H1 (cell line): ENCODE results near the gene ZNF423. TPM values are rescaled to one million over a fixed set of nuclear protein-coding genes. Genes with fewer than 3 reads are reported as not detected.
A peak's percentile ranks its signal among the peaks of the same experiment; 100 is the strongest.

Source experiments
- CTCF ChIA-PET: fragments of 300-600 bp; sonication (Branson Sonifier 250); formaldehyde crosslinking; loops from one replicate; lab custom pipeline; 2021; ENCODE audit not compliant: partially characterized antibody; lab: Charles Lee
- POLR2A ChIA-PET: fragments of 300-600 bp; sonication (Branson Sonifier 250); formaldehyde crosslinking; loops from one replicate; lab custom pipeline; 2021; ENCODE audit warnings: inconsistent platforms; ENCODE audit not compliant: partially characterized antibody; lab: Charles Lee
- DNase-seq, 2 experiments: peaks; one replicate each; pipeline versions ENCODE4 v3.0.0 to v3.0.0-alpha.2; 2010 to 2022; ENCODE audit warnings: low spot score in 2 of 2, low read depth in 1 of 2, mixed read lengths in 1 of 2
- FAIRE-seq: peaks from 2 replicates; lab custom pipeline; 2011; peaks lifted over from hg19 to GRCh38; lab: Jason Lieb, UNC
- H2AFZ ChIP-seq: 2 replicates; pipeline ENCODE4 v1.8.1; 2012; ENCODE audit warnings: low read length, inconsistent platforms
- H2AK5ac ChIP-seq: 2 replicates; pipeline ENCODE4 v1.6.1; 2013; ENCODE audit warnings: low read depth, low read length
- H2BK120ac ChIP-seq: replicated peaks from 2 replicates; pipeline ENCODE3; 2013; ENCODE audit warnings: low read depth, low read length, inconsistent platforms
- H2BK12ac ChIP-seq: 2 replicates; pipeline ENCODE4 v1.6.1; 2013; ENCODE audit warnings: low read depth, low read length
- H2BK15ac ChIP-seq: 2 replicates; pipeline ENCODE4 v1.6.1; 2013; ENCODE audit warnings: low read length
- H2BK20ac ChIP-seq: 2 replicates; pipeline ENCODE4 v1.6.1; 2013; ENCODE audit warnings: low read length
- H2BK5ac ChIP-seq: 2 replicates; pipeline ENCODE4 v1.6.1; 2013; ENCODE audit warnings: low read depth, low read length
- H3K14ac ChIP-seq: 2 replicates; pipeline ENCODE4 v1.6.1; 2013; ENCODE audit warnings: inconsistent platforms; ENCODE audit not compliant: insufficient read length
- H3K18ac ChIP-seq: 2 replicates; pipeline ENCODE4 v1.6.1; 2013; ENCODE audit warnings: low read length; ENCODE audit errors: extremely low read depth
- H3K23ac ChIP-seq: 2 replicates; pipeline ENCODE4 v1.6.1; 2013; ENCODE audit warnings: inconsistent platforms; ENCODE audit not compliant: insufficient read length
- H3K23me2 ChIP-seq: 2 replicates; pipeline ENCODE4 v1.6.1; 2013; ENCODE audit warnings: low read depth, low read length
- H3K27ac ChIP-seq: 2 replicates; pipeline ENCODE4 v1.6.1; 2011; ENCODE audit warnings: low read depth, low read length, inconsistent platforms
- H3K27me3 ChIP-seq, 4 experiments: replicated peaks in 1 of 4; 1 replicate in 1 of 4; 2 replicates in 3 of 4; pipeline versions ENCODE4 v1.6.1 to v1.8.1; 2011 to 2013; ENCODE audit warnings: low read length in 3 of 4, mild to moderate bottlenecking in 3 of 4, inconsistent platforms in 2 of 4, mixed read lengths in 2 of 4, moderate library complexity in 1 of 4; ENCODE audit not compliant: control insufficient read depth in 3 of 4, insufficient read depth in 3 of 4; ENCODE audit errors: extremely low read depth in 1 of 4
- H3K36me3 ChIP-seq, 4 experiments: 2 replicates each; pipeline versions ENCODE4 v1.6.1 to v1.8.1; 2011 to 2013; ENCODE audit warnings: mild to moderate bottlenecking in 4 of 4, low read length in 3 of 4, moderate library complexity in 2 of 4, control low read depth in 1 of 4, inconsistent platforms in 1 of 4; ENCODE audit not compliant: insufficient read depth in 4 of 4, control insufficient read depth in 2 of 4
- H3K4ac ChIP-seq: replicated peaks from 2 replicates; pipeline ENCODE3; 2013; ENCODE audit warnings: low read length, low read depth, mixed read lengths, inconsistent platforms; ENCODE audit not compliant: insufficient read length
- H3K4me1 ChIP-seq, 4 experiments: replicated peaks in 1 of 4; 1 replicate in 1 of 4; 2 replicates in 3 of 4; pipeline versions ENCODE4 v1.6.1 to v1.8.1; 2011 to 2013; ENCODE audit warnings: low read length in 3 of 4, inconsistent platforms in 2 of 4, mixed read lengths in 1 of 4; ENCODE audit not compliant: insufficient read depth in 4 of 4, control insufficient read depth in 3 of 4
- H3K4me2 ChIP-seq, 2 experiments: 2 replicates each; pipeline versions ENCODE4 v1.6.1 to v1.8.1; 2011 to 2013; ENCODE audit warnings: low read depth in 2 of 2, low read length in 2 of 2, control low read depth in 1 of 2, inconsistent platforms in 1 of 2, mild to moderate bottlenecking in 1 of 2; ENCODE audit not compliant: insufficient read depth in 1 of 2
- H3K4me3 ChIP-seq, 4 experiments: fragments of 200-600, 300-600 bp in 1 of 4; sonication (generic), shearing (Covaris generic), sonication (Bioruptor Twin) in 1 of 4; 2 replicates each; pipeline versions ENCODE4 v1.5.1 to v1.8.1; 2011 to 2016; ENCODE audit warnings: low read length in 4 of 4, low read depth in 3 of 4, control low read depth in 2 of 4, inconsistent platforms in 2 of 4, mild to moderate bottlenecking in 2 of 4, mixed read lengths in 1 of 4, moderate library complexity in 1 of 4; ENCODE audit not compliant: insufficient read depth in 2 of 4; ENCODE audit errors: extremely low read depth in 1 of 4
- H3K56ac ChIP-seq: replicated peaks from 2 replicates; pipeline ENCODE3; 2013; ENCODE audit warnings: low read depth, mild to moderate bottlenecking, mixed read lengths, low read length, inconsistent platforms; ENCODE audit not compliant: insufficient read length
- H3K79me1 ChIP-seq: 2 replicates; pipeline ENCODE4 v1.6.1; 2013; ENCODE audit warnings: low read depth, low read length, control low read depth
- H3K79me2 ChIP-seq, 2 experiments: 2 replicates each; pipeline versions ENCODE4 v1.6.1 to v1.8.1; 2012 to 2013; ENCODE audit warnings: low read length in 2 of 2, mild to moderate bottlenecking in 2 of 2, inconsistent platforms in 1 of 2; ENCODE audit not compliant: insufficient read depth in 2 of 2, control insufficient read depth in 1 of 2
- H3K9ac ChIP-seq, 4 experiments: replicated peaks in 1 of 4; 1 replicate in 1 of 4; 2 replicates in 3 of 4; pipeline versions ENCODE4 v1.6.1 to v1.8.1; 2011 to 2013; ENCODE audit warnings: low read depth in 3 of 4, low read length in 3 of 4, control low read depth in 2 of 4, mild to moderate bottlenecking in 2 of 4, moderate library complexity in 2 of 4, inconsistent platforms in 1 of 4; ENCODE audit errors: extremely low read depth in 1 of 4
- H3K9me3 ChIP-seq, 2 experiments: 2 replicates each; pipeline versions ENCODE4 v1.6.1 to v1.8.1; 2012 to 2013; ENCODE audit warnings: mild to moderate bottlenecking in 2 of 2, moderate library complexity in 2 of 2, control low read depth in 1 of 2, inconsistent platforms in 1 of 2, low read depth in 1 of 2, low read length in 1 of 2, mixed read lengths in 1 of 2; ENCODE audit not compliant: insufficient read depth in 2 of 2
- H4K20me1 ChIP-seq, 2 experiments: replicated peaks in 1 of 2; 2 replicates each; pipeline versions ENCODE3 to v1.8.1; 2011 to 2013; ENCODE audit warnings: inconsistent platforms in 2 of 2, low read length in 2 of 2, mild to moderate bottlenecking in 1 of 2; ENCODE audit not compliant: insufficient read depth in 2 of 2, control insufficient read depth in 1 of 2
- H4K5ac ChIP-seq: 2 replicates; pipeline ENCODE4 v1.6.1; 2013; ENCODE audit warnings: low read length, low read depth, mixed read lengths, inconsistent platforms; ENCODE audit not compliant: insufficient read length
- H4K8ac ChIP-seq: 2 replicates; pipeline ENCODE4 v1.8.0; 2013; ENCODE audit warnings: mild to moderate bottlenecking, moderate library complexity, low read length, inconsistent platforms; ENCODE audit not compliant: insufficient read depth; ENCODE audit errors: extremely low read depth
- H4K91ac ChIP-seq: replicated peaks from 2 replicates; pipeline ENCODE3; 2013; ENCODE audit warnings: low read length, mixed read lengths, inconsistent platforms; ENCODE audit not compliant: insufficient read length
- BCL11A ChIP-seq, 2 experiments: IDR thresholded peaks; one replicate each; pipeline ENCODE4 v1.6.1; 2011; ENCODE audit warnings: low read depth in 2 of 2, low read length in 2 of 2, mild to moderate bottlenecking in 2 of 2
- CEBPB ChIP-seq: IDR thresholded peaks from 2 replicates; pipeline ENCODE4 v1.6.1; 2012; ENCODE audit warnings: low read depth, low read length
- GABPA ChIP-seq: IDR thresholded peaks from 2 replicates; pipeline ENCODE4 v1.6.1; 2011; ENCODE audit warnings: mild to moderate bottlenecking, low read length, moderate library complexity, borderline replicate concordance; ENCODE audit not compliant: insufficient read depth
- JUN ChIP-seq: IDR thresholded peaks from 2 replicates; pipeline ENCODE4 v1.6.1; 2011; ENCODE audit warnings: low read depth, mild to moderate bottlenecking, improper control_type of control experiment, low read length
- MAFK ChIP-seq: IDR thresholded peaks from 2 replicates; pipeline ENCODE4 v1.6.1; 2012; ENCODE audit warnings: low read depth, mild to moderate bottlenecking, improper control_type of control experiment, low read length
- RAD21 ChIP-seq, 2 experiments: IDR thresholded peaks in 1 of 2; conservative IDR thresholded peaks in 1 of 2; 2 replicates each; pipeline ENCODE4 v1.6.1; 2011; ENCODE audit warnings: low read depth in 2 of 2, low read length in 2 of 2, improper control_type of control experiment in 1 of 2, inconsistent platforms in 1 of 2, mild to moderate bottlenecking in 1 of 2, moderate library complexity in 1 of 2
- SIRT6 ChIP-seq: IDR thresholded peaks from one replicate; pipeline ENCODE4 v1.7.1; 2012; ENCODE audit warnings: low read length, inconsistent platforms
- SRF ChIP-seq: IDR thresholded peaks from 2 replicates; pipeline ENCODE4 v1.6.1; 2011; ENCODE audit warnings: mild to moderate bottlenecking, low read depth, low read length, moderate library complexity
- TAF1 ChIP-seq: IDR thresholded peaks from 2 replicates; pipeline ENCODE4 v1.6.1; 2011; ENCODE audit warnings: mild to moderate bottlenecking, low read depth, low read length
- TEAD4 ChIP-seq: IDR thresholded peaks from 2 replicates; pipeline ENCODE4 v1.6.1; 2012; ENCODE audit warnings: low read depth, low read length, inconsistent platforms, mixed read lengths
- YY1 ChIP-seq: IDR thresholded peaks from 2 replicates; pipeline ENCODE4 v1.6.1; 2011; ENCODE audit warnings: low read depth, mild to moderate bottlenecking, low read length
- ZNF274 ChIP-seq: IDR thresholded peaks from 2 replicates; pipeline ENCODE4 v1.7.0; 2012; ENCODE audit warnings: low read length, borderline replicate concordance; ENCODE audit errors: extremely low read depth
- WGBS, 2 experiments: shearing (Covaris generic) in 1 of 2; methylation state at CpG; one replicate each; pipeline versions ENCODE4 v1.1.6 to v1.1.7; 2013 to 2015; ENCODE audit warnings: low lambda C conversion rate in 2 of 2, mixed read lengths in 2 of 2, inconsistent platforms in 1 of 2, low coverage in 1 of 2, missing lambda C conversion rate in 1 of 2; ENCODE audit not compliant: insufficient replicate concordance in 2 of 2, insufficient coverage in 1 of 2, insufficient read length in 1 of 2; ENCODE audit errors: extremely low coverage in 1 of 2, missing lambda C conversion rate in 1 of 2; 5-methylcytosine and 5-hydroxymethylcytosine counted together
- polyA plus RNA-seq, 7 experiments: library from polyadenylated mRNA; depleted of rRNA in 3 of 7; stranded (reverse) in 5 of 7; unstranded in 2 of 7; fragments of >200 nt in 5 of 7; fragments of 200-250 nt in 2 of 7; gene quantifications; 1 replicate in 5 of 7; 2 replicates in 1 of 7; 4 replicates in 1 of 7; pipeline versions ENCODE4 v1.2.1 to v1.2.3, GENCODE V29; 2011 to 2013; ENCODE audit warnings: missing spikeins in 2 of 7, mixed read lengths in 2 of 7
- total RNA-seq: library from RNA; stranded (reverse); fragmentation: NEBNext Ultra II Directional; extraction: Animal tissue kit (Norgen Biotek cat#: 25700); gene quantifications from 2 replicates; pipeline ENCODE4 v1.2.1, GENCODE V29; 2021
- TF ChIP-seq, protein P1 (sequence below): IDR thresholded peaks from 2 replicates; pipeline ENCODE4 v1.6.1; 2012; ENCODE audit warnings: inconsistent platforms
- TF ChIP-seq, protein P2 (sequence below): IDR thresholded peaks from 2 replicates; pipeline ENCODE4 v1.6.1; 2011; ENCODE audit warnings: low read depth, mild to moderate bottlenecking, low read length; ENCODE audit not compliant: insufficient read depth

ZNF423 gene
- total and polyA plus RNA-seq, 2 of the 8 experiments (the other 6 are each of a cell fraction or from before 2014, with no cell fraction given), result 38.2 to 52.3 TPM

DNA sequence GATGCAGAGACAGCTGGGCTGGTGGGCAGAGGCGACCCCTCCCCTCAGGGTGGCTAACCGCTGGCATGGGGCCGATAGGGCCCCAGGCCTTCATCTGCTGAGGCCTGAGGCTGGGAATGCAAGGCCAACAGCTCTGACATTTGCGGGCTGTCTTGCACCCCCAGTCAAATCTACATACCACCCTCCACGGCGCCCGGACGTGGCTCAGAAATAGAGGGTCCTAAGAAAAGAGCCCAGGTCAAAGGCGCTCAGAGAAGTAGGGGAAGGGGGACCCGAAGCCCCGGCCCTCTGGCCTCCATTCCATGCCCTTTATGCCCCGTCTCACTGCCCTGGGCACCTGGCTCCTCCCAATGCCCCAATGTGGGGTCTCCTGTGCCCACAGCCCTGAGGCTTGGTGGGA lies 340.1 kb downstream of the ZNF423 start:
- no peak overlapping the region for H3K23ac ChIP-seq
- H4K91ac ChIP-seq, result no peak overlapping the region
- no peak overlapping the region for H3K18ac ChIP-seq
- ChIA-PET POLR2A (no interaction called here), CTCF (interaction anchor here (0.7 to 3.7 kb wide), 6 partner anchors 8 to 116 kb away, joined by 3 to 26 read pairs (median 4); no protein-coding TSS in a partner anchor)
- H3K27me3 ChIP-seq, result no peaks in the 10 kb centered on the region
- H4K20me1 ChIP-seq, result peaks cover 0 to 4% of the 10 kb centered on the region in 2 experiments
- no peak overlapping the region for H2BK120ac ChIP-seq
- no peak overlapping the region for H4K8ac ChIP-seq
- H2BK20ac ChIP-seq, result no peak overlapping the region
- H3K9me3 ChIP-seq, result no peaks in the 10 kb centered on the region
- H3K56ac ChIP-seq, result no peak overlapping the region
- H2AK5ac ChIP-seq, result no peak overlapping the region
- DNase-seq, result no peak
- no peaks in the 10 kb centered on the region for H3K36me3 ChIP-seq
- no peak for FAIRE-seq
- no peak overlapping the region for H2BK5ac ChIP-seq
- no peak overlapping the region for H2BK15ac ChIP-seq
- no peak overlapping the region for H3K4me3 ChIP-seq
- WGBS, 2 experiments, result 85% methylated on average over 12 of the region's 12 CpGs; no CpG with 5 or more reads in 1 of the 2 experiments
- no peak overlapping the region for H4K5ac ChIP-seq
- no peaks in the 10 kb centered on the region for H3K79me1 ChIP-seq
- H3K9ac ChIP-seq, result no peak overlapping the region
- H3K4me2 ChIP-seq, result no peak overlapping the region
- 0 out of 2 replicates have a peak overlapping the region, but pooled peaks have one; percentile 17 for H2BK12ac ChIP-seq
- no peak overlapping the region for H3K14ac ChIP-seq
- H2AFZ ChIP-seq, result no peak overlapping the region
- no peaks in the 10 kb centered on the region for H3K4me1 ChIP-seq
- no peak overlapping the region for H3K27ac ChIP-seq
- peaks cover 2% of the 10 kb centered on the region; the same call in 1 of the 2 replicates for H3K23me2 ChIP-seq
- no peak overlapping the region for H3K4ac ChIP-seq
- no peaks in the 10 kb centered on the region; a peak in 1 of 4 replicates for H3K79me2 ChIP-seq
- TF ChIP-seq TEAD4 (no peak), RAD21 (IDR thresholded peaks at IDR 0.05 in 1 of 2, conservative IDR thresholded peaks at IDR 0.05 in 1 of 2; ENCODE audit: low read depth in 2 of 2, low read length in 2 of 2) (no peak), MAFK (no peak), ZNF274 (no peak), BCL11A (IDR thresholded peaks at IDR 0.05; ENCODE audit: low read depth in 2 of 2, low read length in 2 of 2) (no peak), GABPA (no peak), SRF (no peak), TAF1 (no peak), JUN (no peak), YY1 (no peak), SIRT6 (no peak), CEBPB (no peak)
- TF ChIP-seq, protein P1, sequence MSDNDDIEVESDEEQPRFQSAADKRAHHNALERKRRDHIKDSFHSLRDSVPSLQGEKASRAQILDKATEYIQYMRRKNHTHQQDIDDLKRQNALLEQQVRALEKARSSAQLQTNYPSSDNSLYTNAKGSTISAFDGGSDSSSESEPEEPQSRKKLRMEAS, result no peak
- TF ChIP-seq, protein P2, sequence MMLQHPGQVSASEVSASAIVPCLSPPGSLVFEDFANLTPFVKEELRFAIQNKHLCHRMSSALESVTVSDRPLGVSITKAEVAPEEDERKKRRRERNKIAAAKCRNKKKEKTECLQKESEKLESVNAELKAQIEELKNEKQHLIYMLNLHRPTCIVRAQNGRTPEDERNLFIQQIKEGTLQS, result no peak
